Endothelial cell of umbilical vein (primary cell): ENCODE data around the gene DNAJA4. TPM values are rescaled to one million over a fixed set of nuclear protein-coding genes. Genes with fewer than 3 reads are reported as not detected.

Experiments
- BruUV-seq: library from RNA; stranded (reverse); fragments of 400-500 nt; replicated peaks from 2 replicates; lab custom pipeline; 2021; lab: Mats Ljungman, UMichigan
- CTCF ChIA-PET: fragments of 300-600, 350-600 bp; sonication (Branson Sonifier 250); formaldehyde crosslinking; loops from one replicate; lab custom pipeline; 2021; ENCODE audit warnings: antibody characterized with exemption, inconsistent platforms; lab: Charles Lee
- POLR2A ChIA-PET: fragments of 300-600, 350-600 bp; sonication (Branson Sonifier 250); formaldehyde crosslinking; loops from one replicate; lab custom pipeline; 2021; ENCODE audit warnings: antibody characterized with exemption, inconsistent platforms; lab: Charles Lee
- DNase-seq: peaks from one replicate; pipeline ENCODE4 v3.0.0-alpha.2; 2011; ENCODE audit warnings: low read depth, low spot score
- FAIRE-seq: peaks from 2 replicates; lab custom pipeline; 2011; peaks lifted over from hg19 to GRCh38; lab: Jason Lieb, UNC
- H2AFZ ChIP-seq: 2 replicates; pipeline ENCODE4 v1.6.0; 2012; ENCODE audit warnings: low read depth, low read length, control low read depth, inconsistent platforms
- H3K27ac ChIP-seq: 2 replicates; pipeline ENCODE4 v1.5.1; 2011; ENCODE audit warnings: low read depth, mild to moderate bottlenecking, control low read depth, low read length, moderate library complexity; ENCODE audit not compliant: insufficient read depth
- H3K27me3 ChIP-seq, 2 experiments: 2 replicates each; pipeline versions ENCODE4 v1.6.0 to v1.6.1; 2011; ENCODE audit warnings: low read length in 2 of 2, mixed read lengths in 1 of 2; ENCODE audit not compliant: control insufficient read depth in 2 of 2, insufficient read depth in 2 of 2
- H3K36me3 ChIP-seq, 2 experiments: 2 replicates in 1 of 2; 3 replicates in 1 of 2; pipeline ENCODE4 v1.5.1; 2011; ENCODE audit warnings: low read length in 2 of 2, mild to moderate bottlenecking in 1 of 2, moderate library complexity in 1 of 2; ENCODE audit not compliant: control insufficient read depth in 2 of 2, insufficient read depth in 2 of 2; ENCODE audit errors: extremely low read depth in 1 of 2
- H3K4me1 ChIP-seq: 3 replicates; pipeline ENCODE4 v1.5.1; 2011; ENCODE audit warnings: mild to moderate bottlenecking, low read length; ENCODE audit not compliant: control insufficient read depth, insufficient read depth; ENCODE audit errors: extremely low read depth
- H3K4me2 ChIP-seq: 2 replicates; pipeline ENCODE4 v1.6.1; 2011; ENCODE audit warnings: low read length, control low read depth, mixed read lengths; ENCODE audit not compliant: insufficient read depth
- H3K4me3 ChIP-seq, 3 experiments: fragments of 200-600 bp in 1 of 3; sonication (generic), shearing (Covaris generic) in 1 of 3; replicated peaks in 1 of 3; 2 replicates each; pipeline ENCODE4 v1.5.1; 2011 to 2016; ENCODE audit warnings: control low read depth in 3 of 3, low read length in 3 of 3, mild to moderate bottlenecking in 2 of 3, inconsistent platforms in 1 of 3, low read depth in 1 of 3, moderate library complexity in 1 of 3; ENCODE audit not compliant: insufficient read depth in 1 of 3
- H3K79me2 ChIP-seq: 2 replicates; pipeline ENCODE4 v1.6.0; 2012; ENCODE audit warnings: low read length, inconsistent platforms; ENCODE audit not compliant: control insufficient read depth, insufficient read depth
- H3K9ac ChIP-seq: replicated peaks from 2 replicates; pipeline ENCODE3; 2011; ENCODE audit warnings: low read length, control low read depth; ENCODE audit not compliant: insufficient read depth; ENCODE audit errors: extremely low read depth
- H3K9me1 ChIP-seq: replicated peaks from 3 replicates; pipeline ENCODE4 v1.6.0; 2011; ENCODE audit warnings: mild to moderate bottlenecking, low read length; ENCODE audit not compliant: control insufficient read depth, insufficient read depth; ENCODE audit errors: extremely low read depth
- H3K9me3 ChIP-seq: replicated peaks from 2 replicates; pipeline ENCODE4 v1.5.1; 2012; ENCODE audit warnings: low read length, inconsistent platforms; ENCODE audit not compliant: control insufficient read depth, insufficient read depth
- H4K20me1 ChIP-seq: replicated peaks from 2 replicates; pipeline ENCODE3; 2011; ENCODE audit warnings: mild to moderate bottlenecking, low read length; ENCODE audit not compliant: control insufficient read depth, insufficient read depth; ENCODE audit errors: extremely low read depth
- EZH2 ChIP-seq: IDR thresholded peaks from 2 replicates; pipeline ENCODE4 v1.6.1; 2012; ENCODE audit warnings: borderline replicate concordance, low read depth, mild to moderate bottlenecking, moderate library complexity, low read length, inconsistent platforms; ENCODE audit not compliant: severe bottlenecking
- FOS ChIP-seq: IDR thresholded peaks from 2 replicates; pipeline ENCODE4 v1.6.1; 2011; ENCODE audit warnings: mild to moderate bottlenecking, low read length, moderate library complexity, borderline replicate concordance; ENCODE audit not compliant: insufficient read depth
- GATA2 ChIP-seq: IDR thresholded peaks from 2 replicates; pipeline ENCODE4 v1.7.0; 2011; ENCODE audit warnings: low read depth, mild to moderate bottlenecking, moderate library complexity, mixed read lengths, low read length; ENCODE audit not compliant: insufficient read length, insufficient read depth
- JUN ChIP-seq: IDR thresholded peaks from 2 replicates; pipeline ENCODE4 v1.6.1; 2011; ENCODE audit warnings: borderline replicate concordance, low read depth; ENCODE audit not compliant: insufficient read length, insufficient read depth
- MYC ChIP-seq: IDR thresholded peaks from one replicate; pipeline ENCODE4 v1.6.1; 2011; ENCODE audit warnings: mild to moderate bottlenecking, low read depth, low read length
- POLR2A ChIP-seq: IDR thresholded peaks from 2 replicates; pipeline ENCODE4 v1.6.1; 2012; ENCODE audit warnings: low read depth, mild to moderate bottlenecking, control low read depth, low read length
- POLR2AphosphoS5 ChIP-seq: IDR thresholded peaks from 2 replicates; pipeline ENCODE4 v1.6.1; 2012; ENCODE audit warnings: low read depth, mild to moderate bottlenecking, control low read depth, low read length, moderate library complexity; ENCODE audit not compliant: insufficient read depth
- dilution Hi-C: fragments of 300-500 bp; cut with MboI; formaldehyde crosslinking; loops from one replicate; pipeline ENCODE4 v1.15.0; 2019; ENCODE audit warnings: low sequenced_read_pairs; ENCODE audit not compliant: extremely low pct_ligation_motif_present
- intact Hi-C: fragments of 100-400 bp; cut with micrococcal nuclease; formaldehyde crosslinking; loops from one replicate; pipeline ENCODE4 v1.10.0; 2022
- polyA plus RNA-seq, 4 experiments: library from polyadenylated mRNA; depleted of rRNA in 3 of 4; stranded (reverse) in 3 of 4; unstranded in 1 of 4; fragments of >200 nt; gene quantifications; 2 replicates each; pipeline versions ENCODE4 v1.2.1 to v1.2.3, GENCODE V29; 2011 to 2012; ENCODE audit warnings: missing spikeins in 1 of 4
- total RNA-seq: library from RNA; stranded (reverse); gene quantifications from 2 replicates; pipeline ENCODE4 v1.2.3, GENCODE V29; 2021
- TF ChIP-seq, protein P1 (sequence below): IDR thresholded peaks from 2 replicates; pipeline ENCODE4 v1.6.1; 2011; ENCODE audit not compliant: insufficient read depth, insufficient read length
- TF ChIP-seq, protein P2 (sequence below), 2 donors: IDR thresholded peaks; 1 replicate in 1 of 2; 2 replicates in 1 of 2; pipeline ENCODE4 v1.5.1; 2011; ENCODE audit warnings: low read length in 2 of 2, mild to moderate bottlenecking in 2 of 2, moderate library complexity in 2 of 2, control low read depth in 1 of 2, inconsistent platforms in 1 of 2, low read depth in 1 of 2; ENCODE audit not compliant: insufficient read depth in 1 of 2; ENCODE audit errors: extremely low read depth in 1 of 2

DNAJA4 gene
- total and polyA plus RNA-seq, 2 donors (not counting 3 experiments of a cell fraction or from before 2014, with no cell fraction given): 17.3 to 21.3 TPM

DNA sequence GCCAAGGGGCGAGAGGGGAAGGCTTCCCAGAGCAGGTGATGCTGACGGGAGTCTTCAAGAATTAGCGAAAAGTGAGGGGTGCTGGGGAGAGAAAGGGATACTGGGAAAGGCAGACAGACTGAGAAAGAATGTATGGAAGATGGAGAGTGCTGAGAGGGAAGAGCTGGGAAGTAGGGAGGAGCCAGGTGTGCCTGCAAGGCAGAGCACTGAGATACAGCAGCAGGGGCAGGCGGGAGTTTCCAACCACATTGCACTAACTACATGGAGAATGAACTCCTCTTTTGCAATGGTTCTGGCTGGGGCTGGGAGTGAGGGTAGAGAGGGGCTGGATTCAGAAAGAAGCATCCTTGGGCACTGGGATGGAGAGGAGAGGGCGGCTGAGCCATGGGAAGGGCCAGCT lies 59.8 kb downstream of the DNAJA4 start:
- H3K9ac ChIP-seq: no peak overlapping the region
- no peaks in the 10 kb centered on the region for H3K9me3 ChIP-seq
- intact Hi-C loops: no loop called here
- no TSS peak for BruUV-seq
- H4K20me1 ChIP-seq: no peaks in the 10 kb centered on the region
- no peaks in the 10 kb centered on the region for H3K79me2 ChIP-seq
- no peaks in the 10 kb centered on the region for H3K9me1 ChIP-seq
- H3K4me1 ChIP-seq: peaks cover 18% of the 10 kb centered on the region
- ChIA-PET CTCF (no interaction called here), POLR2A (no interaction called here)
- no peak overlapping the region for H3K27ac ChIP-seq
- TF ChIP-seq FOS (no peak), JUN (no peak), POLR2AphosphoS5 (no peak), GATA2 (no peak), MYC (no peak), POLR2A (no peak), EZH2 (no peak)
- TF ChIP-seq, protein P1, sequence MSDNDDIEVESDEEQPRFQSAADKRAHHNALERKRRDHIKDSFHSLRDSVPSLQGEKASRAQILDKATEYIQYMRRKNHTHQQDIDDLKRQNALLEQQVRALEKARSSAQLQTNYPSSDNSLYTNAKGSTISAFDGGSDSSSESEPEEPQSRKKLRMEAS: no peak
- TF ChIP-seq, protein P2, sequence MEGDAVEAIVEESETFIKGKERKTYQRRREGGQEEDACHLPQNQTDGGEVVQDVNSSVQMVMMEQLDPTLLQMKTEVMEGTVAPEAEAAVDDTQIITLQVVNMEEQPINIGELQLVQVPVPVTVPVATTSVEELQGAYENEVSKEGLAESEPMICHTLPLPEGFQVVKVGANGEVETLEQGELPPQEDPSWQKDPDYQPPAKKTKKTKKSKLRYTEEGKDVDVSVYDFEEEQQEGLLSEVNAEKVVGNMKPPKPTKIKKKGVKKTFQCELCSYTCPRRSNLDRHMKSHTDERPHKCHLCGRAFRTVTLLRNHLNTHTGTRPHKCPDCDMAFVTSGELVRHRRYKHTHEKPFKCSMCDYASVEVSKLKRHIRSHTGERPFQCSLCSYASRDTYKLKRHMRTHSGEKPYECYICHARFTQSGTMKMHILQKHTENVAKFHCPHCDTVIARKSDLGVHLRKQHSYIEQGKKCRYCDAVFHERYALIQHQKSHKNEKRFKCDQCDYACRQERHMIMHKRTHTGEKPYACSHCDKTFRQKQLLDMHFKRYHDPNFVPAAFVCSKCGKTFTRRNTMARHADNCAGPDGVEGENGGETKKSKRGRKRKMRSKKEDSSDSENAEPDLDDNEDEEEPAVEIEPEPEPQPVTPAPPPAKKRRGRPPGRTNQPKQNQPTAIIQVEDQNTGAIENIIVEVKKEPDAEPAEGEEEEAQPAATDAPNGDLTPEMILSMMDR (IDR thresholded peaks at IDR 0.05; ENCODE audit: extremely low read depth in 1 of 2, insufficient read depth in 1 of 2, low read depth in 1 of 2, low read length in 2 of 2): no peak
- no peak for FAIRE-seq
- dilution Hi-C loops: no loop called here
- no peak for DNase-seq
- no peak overlapping the region for H2AFZ ChIP-seq
- H3K4me3 ChIP-seq: no peak overlapping the region
- no peaks in the 10 kb centered on the region for H3K27me3 ChIP-seq
- no peaks in the 10 kb centered on the region for H3K36me3 ChIP-seq
- no peak overlapping the region for H3K4me2 ChIP-seq
